ENCODE results near the gene SLC27A3. TPM values are rescaled to one million over a fixed set of nuclear protein-coding genes. Genes with fewer than 3 reads are reported as not detected.

SLC27A3 gene
- total and polyA plus RNA-seq, 2 donors from 2014 or later: 36.9 to 54.0 TPM

DNA sequence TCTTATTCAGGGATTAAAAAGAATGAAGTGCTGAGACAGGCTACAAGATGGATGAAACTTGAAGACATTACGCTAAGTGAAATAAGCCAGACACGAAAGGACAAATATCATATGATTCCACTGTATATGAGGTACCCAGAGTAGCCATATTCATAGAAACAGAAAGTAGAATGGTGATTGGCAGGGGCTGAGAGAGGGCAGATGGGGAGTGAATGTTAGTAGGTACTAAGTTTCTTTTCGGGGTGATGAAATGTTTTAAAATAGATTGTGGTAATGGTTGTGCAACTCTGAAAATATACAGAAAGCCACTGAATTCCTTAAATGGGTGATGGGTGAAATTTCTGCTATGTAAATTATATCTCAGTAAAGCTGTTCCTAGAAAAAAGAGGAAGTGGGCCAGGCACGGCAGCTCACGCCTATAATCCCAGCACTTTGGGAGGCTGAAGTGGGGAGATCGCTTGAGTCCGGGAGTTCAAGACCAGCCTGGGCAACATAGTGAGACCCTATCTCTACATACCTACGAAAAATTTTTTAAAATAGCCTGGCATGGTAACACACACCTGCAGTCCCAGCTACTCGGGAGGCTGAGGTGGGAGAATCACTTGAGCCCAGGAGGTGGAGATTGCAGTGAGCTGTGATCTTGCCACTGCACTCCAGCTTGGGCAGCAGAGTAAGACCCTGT lies 15.9 kb downstream of the SLC27A3 start:
- no peaks in the 10 kb centered on the region for H3K9me3 ChIP-seq (ENCODE audit: control insufficient read depth in 2 of 3, insufficient read depth in 1 of 3, low read length in 3 of 3)
- H3K4me3 ChIP-seq (ENCODE audit: low read length in 3 of 3): peak overlapping the region; percentile 37 to 48 (median 47)
- peak in 1 of 5 donors; percentile 55 for DNase-seq
- peak overlapping the region in 1 of 3 donors; percentile 38 for H3K9ac ChIP-seq (ENCODE audit: low read length in 3 of 3)
- no peaks in the 10 kb centered on the region for H3K27me3 ChIP-seq (ENCODE audit: control insufficient read depth, insufficient read depth, low read length)
- H3K27ac ChIP-seq (ENCODE audit: low read depth in 2 of 2, low read length in 2 of 2): peak overlapping the region; percentile 80 to 82
- intact Hi-C loops (cut with DNase I): loop anchor here (10.0 kb wide), 1 partner anchor 194 kb away; the partner anchor contains the start of gene RAB13
- H3K36me3 ChIP-seq (ENCODE audit: control insufficient read depth in 2 of 3, insufficient read depth in 3 of 3, low read length in 3 of 3): no peaks in the 10 kb centered on the region
- TF ChIP-seq, protein P1, sequence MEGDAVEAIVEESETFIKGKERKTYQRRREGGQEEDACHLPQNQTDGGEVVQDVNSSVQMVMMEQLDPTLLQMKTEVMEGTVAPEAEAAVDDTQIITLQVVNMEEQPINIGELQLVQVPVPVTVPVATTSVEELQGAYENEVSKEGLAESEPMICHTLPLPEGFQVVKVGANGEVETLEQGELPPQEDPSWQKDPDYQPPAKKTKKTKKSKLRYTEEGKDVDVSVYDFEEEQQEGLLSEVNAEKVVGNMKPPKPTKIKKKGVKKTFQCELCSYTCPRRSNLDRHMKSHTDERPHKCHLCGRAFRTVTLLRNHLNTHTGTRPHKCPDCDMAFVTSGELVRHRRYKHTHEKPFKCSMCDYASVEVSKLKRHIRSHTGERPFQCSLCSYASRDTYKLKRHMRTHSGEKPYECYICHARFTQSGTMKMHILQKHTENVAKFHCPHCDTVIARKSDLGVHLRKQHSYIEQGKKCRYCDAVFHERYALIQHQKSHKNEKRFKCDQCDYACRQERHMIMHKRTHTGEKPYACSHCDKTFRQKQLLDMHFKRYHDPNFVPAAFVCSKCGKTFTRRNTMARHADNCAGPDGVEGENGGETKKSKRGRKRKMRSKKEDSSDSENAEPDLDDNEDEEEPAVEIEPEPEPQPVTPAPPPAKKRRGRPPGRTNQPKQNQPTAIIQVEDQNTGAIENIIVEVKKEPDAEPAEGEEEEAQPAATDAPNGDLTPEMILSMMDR (IDR thresholded peaks at IDR 0.05; ENCODE audit: borderline replicate concordance, extremely low read depth, insufficient read depth): no peak
- H3K4me1 ChIP-seq (ENCODE audit: control insufficient read depth in 2 of 3, insufficient read depth in 2 of 3, low read depth in 1 of 3, low read length in 3 of 3): peaks cover 4 to 9% (median 7%) of the 10 kb centered on the region in 3 donors
- FAIRE-seq: no peak

DNA sequence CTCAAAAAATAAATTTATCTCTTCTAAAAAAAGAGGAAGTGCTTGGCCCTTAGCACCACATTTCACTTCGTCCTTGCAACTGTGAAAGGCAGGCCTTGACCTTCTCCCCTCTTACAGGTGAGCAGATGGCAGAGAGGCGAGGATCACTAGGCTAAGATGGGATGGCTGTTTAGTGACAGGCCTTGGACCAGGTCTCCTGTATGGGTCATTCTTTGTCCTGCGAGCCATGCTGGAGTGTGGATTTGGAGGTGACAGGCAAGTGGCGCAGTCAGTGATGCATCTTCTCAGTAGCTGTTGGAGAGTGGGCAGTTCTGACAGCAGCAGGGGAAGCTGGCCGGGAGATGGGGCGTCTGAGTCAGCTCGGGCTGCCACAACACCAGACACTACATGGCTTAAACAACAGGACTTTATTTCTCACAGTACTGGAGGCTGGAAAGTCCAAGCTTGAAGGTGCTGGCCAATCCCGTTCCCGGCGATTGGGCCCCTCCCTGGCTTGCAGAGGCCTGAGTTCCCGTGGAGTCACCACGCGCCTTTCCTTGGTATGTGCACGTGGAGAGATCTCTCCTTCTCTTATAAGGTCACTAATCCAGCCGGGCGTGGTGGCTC lies 16.5 kb downstream of the SLC27A3 start:
- intact Hi-C loops (cut with DNase I): loop anchor here (10.0 kb wide), 1 partner anchor 193 kb away; the partner anchor contains the start of gene RAB13
- DNase-seq (peak in 1 of 5 donors; percentile 61), FAIRE-seq (no peak)
- Histone ChIP-seq H3K27me3 (ENCODE audit: control insufficient read depth, insufficient read depth, low read length) (no peaks in the 10 kb centered on the region), H3K9me3 (ENCODE audit: control insufficient read depth in 2 of 3, insufficient read depth in 1 of 3, low read length in 3 of 3) (no peaks in the 10 kb centered on the region), H3K27ac (ENCODE audit: low read depth in 2 of 2, low read length in 2 of 2) (no peak overlapping the region), H3K9ac (ENCODE audit: low read length in 3 of 3) (no peak overlapping the region), H3K36me3 (ENCODE audit: control insufficient read depth in 2 of 3, insufficient read depth in 3 of 3, low read length in 3 of 3) (no peaks in the 10 kb centered on the region), H3K4me1 (ENCODE audit: control insufficient read depth in 2 of 3, insufficient read depth in 2 of 3, low read depth in 1 of 3, low read length in 3 of 3) (peaks cover 4 to 9% (median 7%) of the 10 kb centered on the region in 3 donors), H3K4me3 (ENCODE audit: low read length in 3 of 3) (no peak overlapping the region)
- TF ChIP-seq, protein P1 (IDR thresholded peaks at IDR 0.05; ENCODE audit: borderline replicate concordance, extremely low read depth, insufficient read depth): no peak

DNA sequence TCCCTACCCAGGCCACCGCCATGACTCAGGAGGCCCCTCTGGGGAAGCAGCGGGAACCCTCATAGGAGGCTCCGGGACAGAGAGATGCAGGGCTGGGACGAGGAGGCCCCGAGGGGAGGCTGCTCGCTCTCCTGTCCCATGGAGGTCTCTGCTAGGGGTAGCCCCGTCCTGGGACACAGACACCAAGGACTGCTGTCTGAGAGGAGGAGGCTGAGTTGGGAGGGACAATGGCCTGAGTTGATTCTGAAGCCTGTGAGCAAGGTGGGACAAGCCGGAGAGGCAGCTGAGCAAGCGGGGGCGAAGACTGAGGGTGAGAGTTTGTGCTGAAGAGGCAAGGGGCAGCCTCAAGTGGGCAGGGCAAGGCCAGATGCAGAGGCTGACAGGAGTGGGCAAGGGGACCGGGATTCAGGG lies 17.4 kb downstream of the SLC27A3 start:
- H3K9me3 ChIP-seq (ENCODE audit: control insufficient read depth in 2 of 3, insufficient read depth in 1 of 3, low read length in 3 of 3): no peaks in the 10 kb centered on the region
- no peaks in the 10 kb centered on the region for H3K36me3 ChIP-seq (ENCODE audit: control insufficient read depth in 2 of 3, insufficient read depth in 3 of 3, low read length in 3 of 3)
- peaks cover 4 to 12% (median 7%) of the 10 kb centered on the region in 3 donors for H3K4me1 ChIP-seq (ENCODE audit: control insufficient read depth in 2 of 3, insufficient read depth in 2 of 3, low read depth in 1 of 3, low read length in 3 of 3)
- FAIRE-seq (no peak), DNase-seq (peak in 1 of 5 donors; percentile 72)
- H3K27me3 ChIP-seq (ENCODE audit: control insufficient read depth, insufficient read depth, low read length): no peaks in the 10 kb centered on the region
- H3K27ac ChIP-seq (ENCODE audit: low read depth in 2 of 2, low read length in 2 of 2): no peak overlapping the region
- intact Hi-C loops (cut with DNase I): loop anchor here (10.0 kb wide), 1 partner anchor 192 kb away; the partner anchor contains the start of gene RAB13
- no peak overlapping the region for H3K9ac ChIP-seq (ENCODE audit: low read length in 3 of 3)
- TF ChIP-seq, protein P1 (IDR thresholded peaks at IDR 0.05; ENCODE audit: borderline replicate concordance, extremely low read depth, insufficient read depth): no peak
- no peak overlapping the region for H3K4me3 ChIP-seq (ENCODE audit: low read length in 3 of 3)

All from kidney (tissue), 14 donors.